Measurements from ENCODE around the gene ETFA. TPM values are rescaled to one million over a fixed set of nuclear protein-coding genes. Genes with fewer than 3 reads are reported as not detected.
"Not testable (repeated sequence)": the region's sequence is repeated elsewhere in the genome, so short reads cannot be mapped to it uniquely, and the experiment has no call there.

ETFA gene
- total RNA-seq, 1 donor from 2014 or later, result 498 TPM

DNA sequence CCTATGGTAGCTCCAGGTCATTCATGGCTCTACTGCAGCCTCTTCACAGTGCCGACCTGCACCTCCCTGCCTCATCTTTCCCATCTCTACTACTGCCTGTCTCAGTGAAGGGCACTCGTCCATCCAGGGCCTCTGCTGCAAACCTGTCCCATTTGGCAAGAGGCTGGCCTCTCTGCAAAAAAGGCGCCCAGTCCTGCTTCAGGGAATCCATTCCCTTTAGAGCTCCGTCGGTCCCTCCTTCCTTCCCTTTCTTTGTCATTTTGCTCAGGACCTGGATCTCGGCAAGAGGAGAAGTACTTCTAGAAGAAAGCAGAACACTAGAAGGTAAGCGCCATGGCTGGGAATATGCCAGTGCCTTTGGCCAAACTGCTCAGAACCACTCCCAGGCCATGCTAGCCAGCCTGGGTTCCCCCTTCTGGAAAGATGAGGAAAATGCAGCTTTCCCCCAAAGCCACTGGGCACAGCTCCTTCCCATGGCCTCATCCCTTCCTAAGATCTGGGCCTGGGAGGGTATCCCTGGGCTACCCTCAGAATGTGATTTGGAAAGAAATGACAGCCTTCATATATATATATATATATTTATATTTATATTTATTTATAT lies 18.9 kb upstream of the ETFA start:
- ATAC-seq (peak; percentile 82), DNase-seq (ENCODE audit: missing footprints) (no peak)
- intact Hi-C loops (cut with DNase I), result loop anchor here (2.0 kb wide), 1 partner anchor 139 kb away; no protein-coding TSS in a partner anchor

DNA sequence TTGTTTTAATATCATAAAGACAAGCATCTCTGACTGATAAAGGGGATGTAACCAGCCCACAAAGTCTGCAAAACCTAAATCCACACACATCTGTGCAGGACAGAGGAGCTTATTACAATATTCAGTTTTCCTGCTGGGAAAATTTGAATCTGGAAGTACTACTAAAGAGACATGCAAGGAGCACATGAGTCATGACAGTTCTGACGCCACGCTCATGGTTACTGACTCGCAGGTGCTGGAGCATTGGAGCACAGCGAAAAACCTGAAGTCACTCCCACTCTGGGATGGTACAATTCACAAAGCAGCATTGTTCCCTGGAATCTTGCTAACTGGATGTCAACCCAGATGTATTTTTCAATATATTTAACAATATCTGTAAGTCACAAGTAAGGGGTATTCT lies 17.7 kb upstream of the ETFA start:
- no peak for DNase-seq (ENCODE audit: missing footprints)
- ATAC-seq, result no peak
- intact Hi-C loops (cut with DNase I), result loop anchor here (2.0 kb wide), 2 partner anchors 94 to 132 kb away; no protein-coding TSS in a partner anchor

DNA sequence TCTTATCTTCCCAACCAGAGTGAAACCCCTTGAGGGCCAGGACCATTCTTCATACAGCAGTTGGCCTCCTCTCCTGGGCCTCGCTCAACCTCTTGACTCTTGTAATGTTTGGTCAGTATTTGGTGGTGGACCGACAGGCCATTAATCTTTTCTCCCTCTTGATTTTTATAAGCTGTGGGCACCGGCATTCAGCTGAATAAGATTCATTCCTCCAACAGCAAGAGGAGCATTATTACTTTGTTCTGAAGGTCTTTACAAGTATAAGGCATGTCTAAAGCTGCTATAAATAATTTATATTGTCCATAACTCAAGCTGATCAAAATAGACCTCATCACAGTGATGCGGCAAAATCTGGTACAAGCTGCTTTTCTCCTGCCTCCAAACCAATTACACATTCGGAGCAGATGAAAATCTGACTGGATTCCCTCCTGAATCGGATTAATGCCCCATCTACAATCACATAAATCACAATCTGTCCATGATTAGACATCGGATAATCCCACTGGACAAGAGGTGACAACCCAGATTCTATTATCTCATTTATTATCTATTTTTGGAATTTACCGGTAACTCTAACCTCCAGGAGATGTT lies 16.9 kb upstream of the ETFA start:
- intact Hi-C loops (cut with DNase I), result loop anchor here (2.0 kb wide), 2 partner anchors 93 to 131 kb away; no protein-coding TSS in a partner anchor
- DNase-seq (ENCODE audit: missing footprints) (no peak), ATAC-seq (no peak)

DNA sequence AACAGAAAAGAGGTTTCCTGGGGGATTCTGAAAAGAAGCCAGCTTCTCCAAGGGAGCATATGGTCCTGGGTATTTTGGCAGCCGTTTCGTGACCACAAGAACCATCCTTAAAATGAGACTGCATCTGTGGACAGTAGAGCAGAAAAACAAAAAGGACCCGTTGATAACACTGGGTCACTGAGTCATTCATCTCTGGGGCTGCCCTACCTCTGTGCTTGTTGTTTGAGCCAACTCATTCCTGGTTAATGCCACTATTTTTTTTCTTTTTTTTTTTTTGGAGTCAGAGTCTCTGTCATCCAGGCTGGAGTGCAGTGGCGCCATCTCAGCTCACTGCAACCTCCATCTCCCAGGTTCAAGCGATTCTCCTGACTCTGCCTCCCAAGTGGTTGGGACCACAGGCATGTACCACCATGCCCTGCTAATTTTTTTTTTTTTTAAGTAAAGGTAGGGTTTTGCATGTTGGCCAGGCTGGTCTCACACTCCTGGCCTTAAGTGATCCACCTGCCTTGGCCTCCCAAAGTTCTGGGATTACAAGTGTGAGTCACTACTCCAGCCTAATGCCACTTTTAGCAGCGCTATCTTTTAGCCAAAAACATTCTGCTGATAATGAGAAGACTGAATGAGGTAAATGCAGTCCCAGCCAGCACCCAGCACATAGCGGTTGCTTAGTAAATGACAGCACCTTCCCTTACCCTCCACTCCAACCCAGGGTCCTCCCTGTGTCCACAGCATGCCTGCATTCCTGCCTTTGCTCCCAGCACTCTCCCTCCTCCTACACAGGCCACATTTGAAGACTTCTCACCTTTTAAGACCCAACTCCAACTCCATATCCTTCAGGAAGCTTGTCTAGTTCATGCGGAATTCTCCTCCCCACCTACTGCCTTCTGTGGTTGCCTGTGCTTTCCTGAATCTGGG lies 16.2 kb upstream of the ETFA start:
- peak; percentile 83 for ATAC-seq
- intact Hi-C loops (cut with DNase I), result loop anchor here (2.0 kb wide), 2 partner anchors 93 to 131 kb away; no protein-coding TSS in a partner anchor
- no peak for DNase-seq (ENCODE audit: missing footprints)

DNA sequence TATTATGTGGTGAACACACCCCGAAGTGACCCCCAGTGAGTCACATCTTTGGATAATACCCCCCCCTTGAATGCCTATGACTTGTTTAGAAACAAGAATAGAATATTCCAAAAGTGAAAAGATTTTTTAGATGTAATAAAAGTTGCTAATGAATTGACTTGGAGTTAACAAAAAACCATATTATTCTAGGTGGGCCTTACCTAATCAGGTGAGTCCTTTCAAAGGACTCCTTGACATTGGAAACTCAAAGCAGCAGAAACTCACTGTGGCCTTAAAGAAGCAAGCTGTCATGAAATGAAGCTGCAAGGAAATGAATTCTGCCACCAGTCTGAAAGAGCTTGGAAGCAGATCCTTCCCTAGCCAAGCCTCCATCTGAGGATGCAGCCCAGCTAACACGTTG lies 14.4 kb upstream of the ETFA start:
- intact Hi-C loops (cut with DNase I), result no loop called here
- DNase-seq (ENCODE audit: missing footprints), result no peak
- ATAC-seq, result no peak

DNA sequence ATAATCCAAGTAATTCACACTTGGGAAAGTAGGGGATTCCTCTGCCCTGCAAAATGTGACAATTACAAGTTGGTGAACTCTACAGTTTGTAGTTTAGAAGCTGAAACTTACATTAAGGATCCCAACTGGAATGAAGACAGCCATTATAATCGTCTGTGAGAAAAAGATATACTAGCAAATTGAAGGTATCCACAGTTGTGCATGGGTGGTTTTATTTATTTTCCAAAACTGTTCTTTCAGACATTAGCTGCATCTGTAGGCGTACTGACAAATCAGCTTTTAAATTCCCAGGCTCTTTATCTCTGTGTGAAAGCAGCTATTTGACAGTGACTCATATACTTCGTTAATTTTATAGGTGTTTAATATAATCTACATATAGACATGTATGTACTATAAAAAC lies 12.8 kb upstream of the ETFA start:
- DNase-seq (ENCODE audit: missing footprints) (no peak), ATAC-seq (no peak)
- intact Hi-C loops (cut with DNase I), result no loop called here

DNA sequence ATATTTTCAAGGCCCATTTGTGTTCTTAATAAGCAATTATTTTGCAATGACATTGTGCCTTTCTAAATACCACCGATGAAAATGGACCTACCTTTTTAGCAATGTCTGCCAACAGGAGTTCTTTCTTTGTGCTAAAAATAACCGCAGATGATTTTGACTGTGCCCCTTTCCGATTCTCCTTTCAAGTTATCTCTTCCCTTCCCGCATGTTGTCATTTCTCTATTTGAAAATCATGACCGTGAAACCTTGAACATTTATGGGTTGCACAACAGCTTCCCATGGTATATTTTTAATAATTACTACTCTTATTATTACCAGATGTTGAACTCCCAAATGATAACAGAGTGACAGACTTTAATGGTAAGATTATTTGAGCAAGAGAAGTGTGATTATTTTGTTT lies 10.3 kb upstream of the ETFA start:
- DNase-seq (ENCODE audit: missing footprints) (no peak), ATAC-seq (no peak)
- intact Hi-C loops (cut with DNase I), result no loop called here

DNA sequence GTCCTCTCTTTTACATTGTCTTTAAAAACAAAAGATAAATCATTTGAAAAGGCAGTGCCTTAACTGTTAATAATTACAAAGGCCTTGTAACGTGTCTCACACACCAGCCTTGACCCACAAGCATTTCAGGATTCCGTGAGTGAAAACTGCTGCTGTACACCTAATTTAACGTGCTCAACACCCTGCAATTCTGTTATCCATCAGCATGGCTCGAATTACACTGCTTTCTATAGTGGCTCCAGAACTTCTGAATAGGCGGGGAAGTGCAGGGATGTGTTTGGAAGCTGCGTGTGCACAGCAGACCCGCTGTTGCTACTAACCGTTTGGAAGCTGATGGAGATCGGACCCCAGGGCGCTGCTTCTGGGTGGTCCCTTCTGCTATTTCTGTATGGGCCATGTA lies 9.9 kb upstream of the ETFA start:
- ATAC-seq (no peak), DNase-seq (ENCODE audit: missing footprints) (no peak)
- intact Hi-C loops (cut with DNase I), result no loop called here

DNA sequence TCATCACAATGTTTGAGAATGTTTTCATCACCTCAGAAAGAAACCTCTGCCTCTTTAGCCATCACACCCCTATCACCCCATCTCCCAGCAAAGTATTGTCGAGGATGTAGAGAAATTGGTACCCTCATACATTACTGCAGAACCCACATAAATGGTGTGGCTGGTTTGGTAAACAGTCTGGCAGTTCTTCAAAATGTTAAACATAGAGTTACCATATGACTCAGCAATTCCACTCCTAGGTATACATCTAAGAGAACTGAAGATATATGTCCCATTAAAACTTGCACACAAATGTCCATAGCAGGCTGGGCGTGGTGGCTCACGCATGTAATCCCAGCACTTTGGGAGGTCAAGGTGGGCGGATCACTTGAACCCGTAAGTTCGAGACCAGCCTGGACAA lies 8.7 kb upstream of the ETFA start:
- DNase-seq (ENCODE audit: missing footprints) (no peak), ATAC-seq (no peak)
- intact Hi-C loops (cut with DNase I), result no loop called here

DNA sequence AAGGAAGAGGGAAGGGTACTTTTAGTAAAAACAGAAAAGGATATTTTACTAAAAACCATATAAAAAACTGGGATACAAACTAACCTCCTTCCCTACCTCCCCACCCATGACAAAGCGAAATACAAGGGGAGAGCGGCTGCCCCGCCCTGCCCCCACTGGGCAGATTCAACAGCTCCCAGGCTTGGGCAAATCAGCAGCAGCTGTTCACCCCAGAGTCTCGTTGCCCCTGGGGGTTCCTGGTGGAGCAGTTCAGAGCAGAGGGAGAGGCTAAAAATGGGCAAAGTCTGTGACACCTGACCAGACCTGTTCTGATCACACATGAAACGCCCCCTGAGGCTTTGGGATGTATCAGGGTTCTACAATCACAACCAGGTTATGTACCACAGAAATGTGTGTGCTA lies 2.5 kb upstream of the ETFA start:
- intact Hi-C loops (cut with DNase I), result no loop called here
- no peak for DNase-seq (ENCODE audit: missing footprints)
- no peak for ATAC-seq

DNA sequence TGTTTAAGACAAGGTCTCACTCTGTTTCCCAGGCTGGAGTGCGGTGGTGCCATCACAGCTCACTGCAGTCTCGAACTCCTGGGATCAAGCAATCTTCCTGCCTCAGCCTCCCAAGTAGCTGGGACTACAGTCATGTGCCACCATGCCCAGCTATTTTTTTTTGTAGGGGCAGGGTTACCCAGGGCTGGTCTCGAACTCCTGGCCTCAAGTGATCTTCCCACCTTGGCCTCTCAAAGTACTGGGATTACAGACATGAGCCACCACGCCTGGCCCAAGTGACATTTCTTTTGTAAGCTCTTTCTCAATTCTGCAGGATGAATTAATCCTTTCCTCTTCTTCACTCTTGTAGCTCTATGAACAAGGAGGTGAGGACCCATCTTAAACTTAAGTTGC lies 1.9 kb upstream of the ETFA start:
- DNase-seq (ENCODE audit: missing footprints); ATAC-seq; intact Hi-C loops (cut with DNase I): not testable (repeated sequence)

DNA sequence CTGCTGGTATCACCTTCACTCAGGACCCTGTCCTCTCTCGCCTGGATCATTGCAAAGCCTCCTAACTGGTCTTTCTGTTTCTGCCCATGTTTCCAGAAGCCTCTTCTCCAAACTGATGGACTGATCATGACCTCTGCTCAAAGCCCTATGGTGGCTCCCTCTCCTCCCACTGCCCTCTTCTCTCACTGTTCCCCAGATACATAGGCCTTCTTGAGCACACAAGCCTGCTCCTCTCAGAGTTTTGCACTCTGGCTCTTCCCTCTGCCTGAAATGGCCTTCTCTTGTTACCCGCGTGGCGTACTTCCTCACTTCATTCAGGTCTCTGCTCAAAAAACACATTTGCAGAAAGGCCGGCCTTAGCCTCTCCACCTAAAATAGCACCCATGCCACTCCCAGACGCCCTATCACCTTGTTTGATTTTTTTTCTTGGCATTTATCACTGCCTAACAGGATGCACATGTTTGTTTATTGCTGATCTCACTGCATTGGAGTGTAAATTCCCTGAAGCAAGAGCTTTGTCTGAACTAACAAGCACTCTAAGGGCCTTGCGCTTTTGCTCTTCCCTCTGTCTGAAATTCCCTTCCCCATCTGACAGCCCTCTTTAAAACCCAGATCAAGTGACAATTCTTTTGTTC lies 1.4 kb upstream of the ETFA start:
- no peak for ATAC-seq
- no peak for DNase-seq (ENCODE audit: missing footprints)
- intact Hi-C loops (cut with DNase I), result no loop called here

DNA sequence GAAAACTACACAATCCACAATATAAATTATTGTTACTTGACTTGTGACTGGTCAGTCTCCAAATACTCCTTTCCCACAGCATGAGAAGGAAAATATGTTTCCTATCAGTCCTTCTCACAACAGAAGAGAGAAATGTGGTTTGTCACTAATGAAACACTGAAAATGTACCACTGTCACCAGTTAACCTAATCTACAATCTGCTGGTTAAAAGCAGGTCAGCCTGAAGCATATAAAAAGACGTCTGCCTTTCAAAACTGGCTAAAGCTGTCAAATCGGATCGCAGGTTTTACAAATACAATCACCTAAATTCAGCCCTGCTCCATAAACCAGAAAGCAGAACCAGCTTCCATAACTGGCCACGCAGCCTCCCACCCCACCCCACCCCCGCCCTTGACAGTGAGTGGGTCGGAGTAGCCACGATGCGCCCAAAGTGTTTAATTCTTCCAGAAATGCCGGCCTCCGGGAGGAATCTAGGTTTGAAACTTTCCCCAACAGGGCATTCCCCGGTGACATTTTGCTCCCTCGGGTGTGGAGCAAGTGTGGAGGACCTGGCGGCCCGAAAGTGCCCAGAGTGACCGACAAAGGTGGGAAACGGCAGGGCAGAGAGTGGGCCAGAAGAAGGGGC lies 682 bp downstream of the ETFA start:
- intact Hi-C loops (cut with DNase I), result no loop called here
- peak; percentile 15 for ATAC-seq
- no peak for DNase-seq (ENCODE audit: missing footprints)

DNA sequence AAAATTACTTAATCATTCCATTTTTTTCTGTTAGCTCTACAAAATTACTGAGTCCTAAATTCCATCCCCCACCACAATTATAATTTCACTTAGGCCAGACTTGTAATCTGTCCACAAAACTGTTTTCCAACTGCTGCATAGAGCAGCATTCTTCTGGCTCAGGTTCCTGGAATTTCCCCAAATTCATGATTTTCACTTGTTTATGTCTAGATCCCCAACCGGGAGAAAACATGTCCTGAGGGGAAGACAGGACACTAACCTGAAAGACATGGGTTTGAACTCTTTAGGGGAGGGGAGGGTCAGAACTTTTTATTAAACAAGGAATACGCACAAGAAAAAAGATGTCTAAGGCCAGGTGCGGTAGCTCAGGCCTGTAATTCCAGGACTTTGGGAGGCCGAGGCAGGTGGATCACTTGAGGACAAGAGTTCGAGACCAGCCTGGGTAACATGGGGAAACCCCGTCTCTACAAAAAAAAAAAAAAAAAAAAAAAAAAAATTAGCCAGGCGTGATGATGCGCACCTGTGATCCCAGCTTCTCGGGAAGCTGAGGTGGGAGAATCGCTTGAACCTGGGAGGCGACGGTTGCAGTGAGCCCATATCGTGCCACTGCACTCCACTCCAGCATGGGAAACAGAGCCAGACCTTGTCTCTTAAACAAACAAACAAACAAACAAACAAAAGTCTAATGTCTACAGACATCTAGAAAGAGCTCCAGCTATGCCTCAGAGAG lies 1.5 kb downstream of the ETFA start:
- ATAC-seq (no peak), DNase-seq (ENCODE audit: missing footprints) (no peak)
- intact Hi-C loops (cut with DNase I), result no loop called here

DNA sequence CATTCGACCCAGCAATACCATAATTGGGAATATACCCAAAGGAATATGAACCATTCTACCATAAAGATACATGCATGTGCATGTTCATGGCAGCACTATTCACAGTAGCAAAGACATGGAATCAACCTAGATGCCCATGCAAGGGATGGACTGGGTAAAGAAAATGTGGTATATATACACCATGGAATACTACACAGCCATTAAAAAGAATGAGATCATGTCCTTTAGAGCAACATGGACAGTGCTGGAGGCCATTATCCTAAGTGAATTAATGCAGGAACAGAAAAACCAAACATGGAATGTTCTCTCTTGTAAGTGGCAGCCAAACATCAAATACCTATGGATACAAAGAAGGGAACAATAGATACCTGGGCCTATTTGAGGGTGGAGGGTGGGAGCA lies 7.4 kb downstream of the ETFA start:
- ATAC-seq, result no peak
- intact Hi-C loops (cut with DNase I), result no loop called here
- DNase-seq (ENCODE audit: missing footprints), result no peak

DNA sequence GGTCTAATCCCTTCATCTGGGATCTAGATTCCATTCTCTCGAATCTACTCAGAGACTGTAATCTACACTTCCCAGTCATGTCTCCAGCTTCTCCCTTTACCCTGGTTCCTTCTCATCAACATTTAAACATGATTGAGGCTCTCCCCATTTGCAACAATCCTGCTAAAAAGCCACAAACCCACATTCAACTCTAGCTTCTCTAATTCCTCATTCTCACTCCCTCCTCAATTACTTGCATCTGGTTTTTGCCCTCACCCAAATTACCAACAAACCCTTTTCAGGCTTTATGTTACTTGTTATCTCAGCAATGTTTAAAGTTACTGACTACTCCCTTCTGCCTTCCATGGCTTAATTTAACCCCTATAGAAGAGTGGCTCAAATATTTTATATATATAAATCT lies 11.5 kb downstream of the ETFA start:
- DNase-seq (ENCODE audit: missing footprints) (no peak), ATAC-seq (no peak)
- intact Hi-C loops (cut with DNase I), result no loop called here

DNA sequence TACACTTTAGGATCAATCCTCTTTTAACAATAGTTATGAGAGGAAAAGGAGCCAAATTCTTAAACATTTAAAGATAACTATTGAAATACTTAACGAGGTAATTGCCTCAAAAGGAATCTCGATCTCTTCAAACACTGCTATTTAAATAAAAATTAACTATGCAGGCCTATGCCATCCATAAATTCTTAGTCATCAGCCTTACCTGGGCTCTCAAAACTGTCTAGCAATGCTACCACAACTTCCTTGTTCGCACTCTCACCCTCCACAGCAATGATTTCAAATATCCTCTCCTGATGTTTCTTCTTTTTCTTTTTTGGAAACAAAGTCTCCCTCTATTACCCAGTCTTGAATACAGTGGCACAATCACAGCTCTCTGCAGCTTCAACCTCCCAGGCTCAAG lies 12.3 kb downstream of the ETFA start:
- ATAC-seq, result no peak
- intact Hi-C loops (cut with DNase I), result no loop called here
- no peak for DNase-seq (ENCODE audit: missing footprints)

DNA sequence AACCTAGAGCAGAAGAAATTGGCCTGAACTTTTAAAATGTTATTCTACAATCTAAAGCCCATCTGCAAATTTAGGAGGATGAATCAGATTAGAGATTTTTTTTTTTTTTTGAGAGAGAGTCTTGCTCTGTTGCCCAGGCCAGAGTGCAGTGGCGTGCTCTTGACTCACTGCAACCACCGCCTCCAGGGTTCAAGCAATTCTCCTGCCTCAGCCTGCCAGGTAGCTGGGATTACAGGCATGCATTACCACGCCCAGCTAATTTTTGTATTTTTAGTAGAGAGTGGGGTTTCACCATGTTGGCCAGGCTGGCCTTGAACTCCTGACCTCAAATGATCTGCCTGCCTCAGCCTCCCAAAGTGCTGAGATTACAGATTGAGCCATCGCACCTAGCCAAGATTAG lies 13.3 kb downstream of the ETFA start:
- intact Hi-C loops (cut with DNase I); ATAC-seq; DNase-seq (ENCODE audit: missing footprints): not testable (repeated sequence)
